BE2C (cell line): Measurements from ENCODE around the gene C1QA.

Source experiments
- DNase-seq: peaks from one replicate; pipeline ENCODE4 v3.0.0-alpha.2; 2020
- H3K27me3 ChIP-seq: fragments of 250-450 bp; sonication (Bioruptor Pico); 2 replicates; pipeline ENCODE4 v1.5.1; 2020; ENCODE audit warnings: mild to moderate bottlenecking
- H3K36me3 ChIP-seq: fragments of 250-450 bp; sonication (Bioruptor Pico); 2 replicates; pipeline ENCODE4 v1.5.1; 2020; ENCODE audit warnings: mild to moderate bottlenecking
- H3K4me1 ChIP-seq: fragments of 250-450 bp; sonication (Bioruptor Pico); 2 replicates; pipeline ENCODE4 v1.5.1; 2020
- H3K4me3 ChIP-seq: 2 replicates; pipeline ENCODE4 v1.5.1; 2011; ENCODE audit warnings: low read depth, low read length
- H3K9me3 ChIP-seq: fragments of 250-450 bp; sonication (Bioruptor Pico); 2 replicates; pipeline ENCODE4 v1.5.1; 2020
- CTCF ChIP-seq: IDR thresholded peaks from 2 replicates; pipeline ENCODE4 v1.5.1; 2012; ENCODE audit warnings: mild to moderate bottlenecking, low read depth, low read length

The C1QA gene

GRCh38 chr1:22621761-22622160 is 14.7 kb upstream of the C1QA start:
- Histone ChIP-seq H3K36me3 (no peaks in the 10 kb centered on the region), H3K4me3 (no peak overlapping the region), H3K9me3 (no peaks in the 10 kb centered on the region), H3K4me1 (no peaks in the 10 kb centered on the region), H3K27me3 (no peaks in the 10 kb centered on the region)
- no peak for TF ChIP-seq CTCF
- DNase-seq = no peak

- Histone ChIP-seq H3K4me1 (no peaks in the 10 kb centered on the region), H3K27me3 (no peaks in the 10 kb centered on the region), H3K9me3 (no peaks in the 10 kb centered on the region), H3K4me3 (no peak overlapping the region), H3K36me3 (no peaks in the 10 kb centered on the region)
- TF ChIP-seq CTCF = no peak
- no peak for DNase-seq
Observed at GRCh38 chr1:22625262-22625925, 11.0 kb upstream of the C1QA start.

- Histone ChIP-seq H3K27me3 (no peaks in the 10 kb centered on the region), H3K4me1 (no peaks in the 10 kb centered on the region), H3K36me3 (no peaks in the 10 kb centered on the region), H3K9me3 (no peaks in the 10 kb centered on the region), H3K4me3 (no peak overlapping the region)
- no peak for DNase-seq
- TF ChIP-seq CTCF = no peak
Observed at GRCh38 chr1:22626237-22627157, 9.9 kb upstream of the C1QA start.

- no peaks in the 10 kb centered on the region for H3K36me3 ChIP-seq
- no peak for DNase-seq
- H3K4me1 ChIP-seq = no peaks in the 10 kb centered on the region
- H3K4me3 ChIP-seq = no peak overlapping the region
- H3K9me3 ChIP-seq = no peaks in the 10 kb centered on the region
- H3K27me3 ChIP-seq = no peaks in the 10 kb centered on the region
- TF ChIP-seq CTCF = no peak
Observed at GRCh38 chr1:22627331-22627730, 9.1 kb upstream of the C1QA start.

GRCh38 chr1:22628698-22629444 is 7.6 kb upstream of the C1QA start:
- H3K4me3 ChIP-seq = no peak overlapping the region
- no peaks in the 10 kb centered on the region for H3K9me3 ChIP-seq
- H3K27me3 ChIP-seq = no peaks in the 10 kb centered on the region
- no peak for TF ChIP-seq CTCF
- no peaks in the 10 kb centered on the region for H3K36me3 ChIP-seq
- no peak for DNase-seq
- no peaks in the 10 kb centered on the region for H3K4me1 ChIP-seq
